ENCODE data around the gene NFIA. TPM values are rescaled to one million over a fixed set of nuclear protein-coding genes. Genes with fewer than 3 reads are reported as not detected.

NFIA gene
- total and polyA plus RNA-seq, 2 donors (not counting 1 experiment from before 2014, with no cell fraction given), result 0.28 to 0.54 TPM

DNA sequence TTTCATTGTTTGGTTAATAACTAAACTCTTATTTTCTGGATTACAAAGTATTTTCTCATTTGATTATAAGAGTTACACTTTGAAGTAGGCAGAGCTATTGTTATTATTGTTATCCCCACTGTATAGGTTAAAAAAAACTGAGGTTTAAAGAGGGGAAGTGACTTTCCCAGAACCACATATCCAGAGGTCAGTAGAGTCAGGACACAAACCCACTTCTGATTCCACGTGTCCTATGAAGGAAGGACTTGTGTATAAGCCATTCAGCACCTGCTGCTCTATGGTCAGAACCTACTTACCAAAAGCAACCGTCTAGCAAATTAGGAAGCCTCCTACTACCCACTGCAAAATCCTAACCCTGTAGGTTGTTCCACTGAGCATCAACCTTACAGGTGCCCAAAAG is 351.3 kb downstream of the NFIA start:
- ATAC-seq (ENCODE audit: low read depth) (no peak), DNase-seq (no peak)
- Mint-ChIP-seq H3K9me3 (ENCODE audit: insufficient read depth) (no peaks in the 10 kb centered on the region), H3K4me3 (no peak overlapping the region), H3K27me3 (peaks cover 11% of the 10 kb centered on the region), H3K27ac (no peak overlapping the region), H3K4me1 (no peaks in the 10 kb centered on the region)
- Histone ChIP-seq H3K36me3 (replicated peaks in 1 of 2; ENCODE audit: control extremely low read depth in 1 of 2, control insufficient read depth in 1 of 2, extremely low read depth in 1 of 2, insufficient read depth in 2 of 2, low read length in 1 of 2) (no peaks in the 10 kb centered on the region), H3K4me3 (ENCODE audit: control extremely low read depth in 1 of 5, extremely low read depth in 1 of 5, insufficient read depth in 1 of 5, low read depth in 2 of 5, low read length in 4 of 5) (no peak overlapping the region), H2AFZ (ENCODE audit: insufficient read depth, low read depth, low read length, poor library complexity, severe bottlenecking) (no peak overlapping the region), H3K4me2 (replicated peaks; ENCODE audit: low read depth, low read length, poor library complexity, severe bottlenecking) (no peak overlapping the region), H4K20me1 (ENCODE audit: control insufficient read depth, insufficient read depth, low read length, poor library complexity, severe bottlenecking) (no peaks in the 10 kb centered on the region), H3K27ac (ENCODE audit: low read length in 2 of 2) (no peak overlapping the region), H3K27me3 (replicated peaks in 1 of 4; ENCODE audit: control extremely low read depth in 1 of 4, control insufficient read depth in 3 of 4, insufficient read depth in 4 of 4, low read length in 3 of 4) (no peaks in the 10 kb centered on the region), H3K4me1 (ENCODE audit: control insufficient read depth in 2 of 2, insufficient read depth in 2 of 2, low read length in 2 of 2) (no peaks in the 10 kb centered on the region), H3K9me3 (ENCODE audit: control extremely low read depth in 1 of 3, control insufficient read depth in 2 of 3, insufficient read depth in 1 of 3, low read length in 2 of 3) (no peaks in the 10 kb centered on the region), H3K9ac (ENCODE audit: low read length) (no peak overlapping the region), H3K79me2 (ENCODE audit: control insufficient read depth, insufficient read depth, low read length) (no peaks in the 10 kb centered on the region)
- POLR2A ChIA-PET, result no interaction called here
- intact Hi-C loops (cut with micrococcal nuclease), result no loop called here
- 92% methylated on average over 2 of the region's 2 CpGs for WGBS (ENCODE audit: insufficient coverage)
- TF ChIP-seq EZH2 (IDR thresholded peaks at IDR 0.05; ENCODE audit: borderline replicate concordance, insufficient read depth, low read depth, low read length, poor library complexity, severe bottlenecking), result no peak
- TF ChIP-seq, protein P1, sequence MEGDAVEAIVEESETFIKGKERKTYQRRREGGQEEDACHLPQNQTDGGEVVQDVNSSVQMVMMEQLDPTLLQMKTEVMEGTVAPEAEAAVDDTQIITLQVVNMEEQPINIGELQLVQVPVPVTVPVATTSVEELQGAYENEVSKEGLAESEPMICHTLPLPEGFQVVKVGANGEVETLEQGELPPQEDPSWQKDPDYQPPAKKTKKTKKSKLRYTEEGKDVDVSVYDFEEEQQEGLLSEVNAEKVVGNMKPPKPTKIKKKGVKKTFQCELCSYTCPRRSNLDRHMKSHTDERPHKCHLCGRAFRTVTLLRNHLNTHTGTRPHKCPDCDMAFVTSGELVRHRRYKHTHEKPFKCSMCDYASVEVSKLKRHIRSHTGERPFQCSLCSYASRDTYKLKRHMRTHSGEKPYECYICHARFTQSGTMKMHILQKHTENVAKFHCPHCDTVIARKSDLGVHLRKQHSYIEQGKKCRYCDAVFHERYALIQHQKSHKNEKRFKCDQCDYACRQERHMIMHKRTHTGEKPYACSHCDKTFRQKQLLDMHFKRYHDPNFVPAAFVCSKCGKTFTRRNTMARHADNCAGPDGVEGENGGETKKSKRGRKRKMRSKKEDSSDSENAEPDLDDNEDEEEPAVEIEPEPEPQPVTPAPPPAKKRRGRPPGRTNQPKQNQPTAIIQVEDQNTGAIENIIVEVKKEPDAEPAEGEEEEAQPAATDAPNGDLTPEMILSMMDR (IDR thresholded peaks at IDR 0.05), result no peak
- CTCF ChIA-PET, result interaction anchor here (0.9 kb wide), 1 partner anchor 9 kb away, joined by 3 read pairs; no protein-coding TSS in a partner anchor

DNA sequence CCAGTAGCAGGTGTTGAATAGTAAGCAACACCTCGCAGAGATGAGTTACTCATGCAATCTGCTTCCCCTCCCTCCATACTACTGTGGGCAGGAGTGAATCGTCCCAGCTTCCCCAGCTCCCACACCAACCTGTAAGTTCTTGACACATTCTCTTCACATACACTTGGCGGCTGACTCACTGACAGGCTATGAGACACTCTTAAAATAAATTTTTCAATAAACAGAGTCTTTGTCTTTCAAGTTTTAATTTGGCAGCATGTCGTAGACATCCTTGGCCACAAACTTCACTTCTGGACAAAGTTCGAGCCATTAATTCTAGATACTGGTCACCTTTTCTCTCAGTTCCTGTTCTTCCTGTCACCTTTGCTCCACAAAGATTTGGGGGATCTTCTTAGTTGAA is 351.9 kb downstream of the NFIA start:
- CTCF ChIA-PET, result no interaction called here
- Histone ChIP-seq H3K4me2 (replicated peaks; ENCODE audit: low read depth, low read length, poor library complexity, severe bottlenecking) (no peak overlapping the region), H3K27me3 (replicated peaks in 1 of 4; ENCODE audit: control extremely low read depth in 1 of 4, control insufficient read depth in 3 of 4, insufficient read depth in 4 of 4, low read length in 3 of 4) (no peaks in the 10 kb centered on the region), H4K20me1 (ENCODE audit: control insufficient read depth, insufficient read depth, low read length, poor library complexity, severe bottlenecking) (no peaks in the 10 kb centered on the region), H3K4me1 (ENCODE audit: control insufficient read depth in 2 of 2, insufficient read depth in 2 of 2, low read length in 2 of 2) (no peaks in the 10 kb centered on the region), H3K4me3 (ENCODE audit: control extremely low read depth in 1 of 5, extremely low read depth in 1 of 5, insufficient read depth in 1 of 5, low read depth in 2 of 5, low read length in 4 of 5) (no peak overlapping the region), H3K9ac (ENCODE audit: low read length) (no peak overlapping the region), H3K9me3 (ENCODE audit: control extremely low read depth in 1 of 3, control insufficient read depth in 2 of 3, insufficient read depth in 1 of 3, low read length in 2 of 3) (no peaks in the 10 kb centered on the region), H3K79me2 (ENCODE audit: control insufficient read depth, insufficient read depth, low read length) (no peaks in the 10 kb centered on the region), H3K36me3 (replicated peaks in 1 of 2; ENCODE audit: control extremely low read depth in 1 of 2, control insufficient read depth in 1 of 2, extremely low read depth in 1 of 2, insufficient read depth in 2 of 2, low read length in 1 of 2) (no peaks in the 10 kb centered on the region), H3K27ac (ENCODE audit: low read length in 2 of 2) (no peak overlapping the region), H2AFZ (ENCODE audit: insufficient read depth, low read depth, low read length, poor library complexity, severe bottlenecking) (no peak overlapping the region)
- no peak overlapping the region for H3K4me3 Mint-ChIP-seq
- TF ChIP-seq, protein P1 (IDR thresholded peaks at IDR 0.05), result no peak
- no peak for TF ChIP-seq EZH2 (IDR thresholded peaks at IDR 0.05; ENCODE audit: borderline replicate concordance, insufficient read depth, low read depth, low read length, poor library complexity, severe bottlenecking)
- DNase-seq (no peak), ATAC-seq (ENCODE audit: low read depth) (no peak)
- WGBS (ENCODE audit: insufficient coverage), result 81% methylated on average over 4 of the region's 5 CpGs
- intact Hi-C loops (cut with micrococcal nuclease), result no loop called here
- POLR2A ChIA-PET, result no interaction called here
- no peaks in the 10 kb centered on the region for H3K4me1 Mint-ChIP-seq
- no peak overlapping the region for H3K27ac Mint-ChIP-seq
- H3K27me3 Mint-ChIP-seq, result peaks cover 11% of the 10 kb centered on the region
- H3K9me3 Mint-ChIP-seq (ENCODE audit: insufficient read depth), result no peaks in the 10 kb centered on the region

Data from B cell (primary cell).